H1 (cell line): ENCODE data around the gene ST3GAL3. TPM values are rescaled to one million over a fixed set of nuclear protein-coding genes. Genes with fewer than 3 reads are reported as not detected.

ENCODE experiments used
- CTCF ChIA-PET: fragments of 300-600 bp; sonication (Branson Sonifier 250); formaldehyde crosslinking; loops from one replicate; lab custom pipeline; 2021; ENCODE audit not compliant: partially characterized antibody; lab: Charles Lee
- POLR2A ChIA-PET: fragments of 300-600 bp; sonication (Branson Sonifier 250); formaldehyde crosslinking; loops from one replicate; lab custom pipeline; 2021; ENCODE audit warnings: inconsistent platforms; ENCODE audit not compliant: partially characterized antibody; lab: Charles Lee
- DNase-seq, 2 experiments: peaks; one replicate each; pipeline versions ENCODE4 v3.0.0 to v3.0.0-alpha.2; 2010 to 2022; ENCODE audit warnings: low spot score in 2 of 2, low read depth in 1 of 2, mixed read lengths in 1 of 2
- FAIRE-seq: peaks from 2 replicates; lab custom pipeline; 2011; peaks lifted over from hg19 to GRCh38; lab: Jason Lieb, UNC
- H2AFZ ChIP-seq: 2 replicates; pipeline ENCODE4 v1.8.1; 2012; ENCODE audit warnings: low read length, inconsistent platforms
- H2AK5ac ChIP-seq: 2 replicates; pipeline ENCODE4 v1.6.1; 2013; ENCODE audit warnings: low read depth, low read length
- H2BK120ac ChIP-seq: replicated peaks from 2 replicates; pipeline ENCODE3; 2013; ENCODE audit warnings: low read depth, low read length, inconsistent platforms
- H2BK12ac ChIP-seq: 2 replicates; pipeline ENCODE4 v1.6.1; 2013; ENCODE audit warnings: low read depth, low read length
- H2BK15ac ChIP-seq: 2 replicates; pipeline ENCODE4 v1.6.1; 2013; ENCODE audit warnings: low read length
- H2BK20ac ChIP-seq: 2 replicates; pipeline ENCODE4 v1.6.1; 2013; ENCODE audit warnings: low read length
- H2BK5ac ChIP-seq: 2 replicates; pipeline ENCODE4 v1.6.1; 2013; ENCODE audit warnings: low read depth, low read length
- H3K14ac ChIP-seq: 2 replicates; pipeline ENCODE4 v1.6.1; 2013; ENCODE audit warnings: inconsistent platforms; ENCODE audit not compliant: insufficient read length
- H3K18ac ChIP-seq: 2 replicates; pipeline ENCODE4 v1.6.1; 2013; ENCODE audit warnings: low read length; ENCODE audit errors: extremely low read depth
- H3K23ac ChIP-seq: 2 replicates; pipeline ENCODE4 v1.6.1; 2013; ENCODE audit warnings: inconsistent platforms; ENCODE audit not compliant: insufficient read length
- H3K23me2 ChIP-seq: 2 replicates; pipeline ENCODE4 v1.6.1; 2013; ENCODE audit warnings: low read depth, low read length
- H3K27ac ChIP-seq: 2 replicates; pipeline ENCODE4 v1.6.1; 2011; ENCODE audit warnings: low read depth, low read length, inconsistent platforms
- H3K27me3 ChIP-seq, 4 experiments: replicated peaks in 1 of 4; 1 replicate in 1 of 4; 2 replicates in 3 of 4; pipeline versions ENCODE4 v1.6.1 to v1.8.1; 2011 to 2013; ENCODE audit warnings: low read length in 3 of 4, mild to moderate bottlenecking in 3 of 4, inconsistent platforms in 2 of 4, mixed read lengths in 2 of 4, moderate library complexity in 1 of 4; ENCODE audit not compliant: control insufficient read depth in 3 of 4, insufficient read depth in 3 of 4; ENCODE audit errors: extremely low read depth in 1 of 4
- H3K36me3 ChIP-seq, 4 experiments: 2 replicates each; pipeline versions ENCODE4 v1.6.1 to v1.8.1; 2011 to 2013; ENCODE audit warnings: mild to moderate bottlenecking in 4 of 4, low read length in 3 of 4, moderate library complexity in 2 of 4, control low read depth in 1 of 4, inconsistent platforms in 1 of 4; ENCODE audit not compliant: insufficient read depth in 4 of 4, control insufficient read depth in 2 of 4
- H3K4ac ChIP-seq: replicated peaks from 2 replicates; pipeline ENCODE3; 2013; ENCODE audit warnings: low read length, low read depth, mixed read lengths, inconsistent platforms; ENCODE audit not compliant: insufficient read length
- H3K4me1 ChIP-seq, 4 experiments: replicated peaks in 1 of 4; 1 replicate in 1 of 4; 2 replicates in 3 of 4; pipeline versions ENCODE4 v1.6.1 to v1.8.1; 2011 to 2013; ENCODE audit warnings: low read length in 3 of 4, inconsistent platforms in 2 of 4, mixed read lengths in 1 of 4; ENCODE audit not compliant: insufficient read depth in 4 of 4, control insufficient read depth in 3 of 4
- H3K4me2 ChIP-seq, 2 experiments: 2 replicates each; pipeline versions ENCODE4 v1.6.1 to v1.8.1; 2011 to 2013; ENCODE audit warnings: low read depth in 2 of 2, low read length in 2 of 2, control low read depth in 1 of 2, inconsistent platforms in 1 of 2, mild to moderate bottlenecking in 1 of 2; ENCODE audit not compliant: insufficient read depth in 1 of 2
- H3K4me3 ChIP-seq, 4 experiments: fragments of 200-600, 300-600 bp in 1 of 4; sonication (generic), shearing (Covaris generic), sonication (Bioruptor Twin) in 1 of 4; 2 replicates each; pipeline versions ENCODE4 v1.5.1 to v1.8.1; 2011 to 2016; ENCODE audit warnings: low read length in 4 of 4, low read depth in 3 of 4, control low read depth in 2 of 4, inconsistent platforms in 2 of 4, mild to moderate bottlenecking in 2 of 4, mixed read lengths in 1 of 4, moderate library complexity in 1 of 4; ENCODE audit not compliant: insufficient read depth in 2 of 4; ENCODE audit errors: extremely low read depth in 1 of 4
- H3K56ac ChIP-seq: replicated peaks from 2 replicates; pipeline ENCODE3; 2013; ENCODE audit warnings: low read depth, mild to moderate bottlenecking, mixed read lengths, low read length, inconsistent platforms; ENCODE audit not compliant: insufficient read length
- H3K79me1 ChIP-seq: 2 replicates; pipeline ENCODE4 v1.6.1; 2013; ENCODE audit warnings: low read depth, low read length, control low read depth
- H3K79me2 ChIP-seq, 2 experiments: 2 replicates each; pipeline versions ENCODE4 v1.6.1 to v1.8.1; 2012 to 2013; ENCODE audit warnings: low read length in 2 of 2, mild to moderate bottlenecking in 2 of 2, inconsistent platforms in 1 of 2; ENCODE audit not compliant: insufficient read depth in 2 of 2, control insufficient read depth in 1 of 2
- H3K9ac ChIP-seq, 4 experiments: replicated peaks in 1 of 4; 1 replicate in 1 of 4; 2 replicates in 3 of 4; pipeline versions ENCODE4 v1.6.1 to v1.8.1; 2011 to 2013; ENCODE audit warnings: low read depth in 3 of 4, low read length in 3 of 4, control low read depth in 2 of 4, mild to moderate bottlenecking in 2 of 4, moderate library complexity in 2 of 4, inconsistent platforms in 1 of 4; ENCODE audit errors: extremely low read depth in 1 of 4
- H3K9me3 ChIP-seq, 2 experiments: 2 replicates each; pipeline versions ENCODE4 v1.6.1 to v1.8.1; 2012 to 2013; ENCODE audit warnings: mild to moderate bottlenecking in 2 of 2, moderate library complexity in 2 of 2, control low read depth in 1 of 2, inconsistent platforms in 1 of 2, low read depth in 1 of 2, low read length in 1 of 2, mixed read lengths in 1 of 2; ENCODE audit not compliant: insufficient read depth in 2 of 2
- H4K20me1 ChIP-seq, 2 experiments: replicated peaks in 1 of 2; 2 replicates each; pipeline versions ENCODE3 to v1.8.1; 2011 to 2013; ENCODE audit warnings: inconsistent platforms in 2 of 2, low read length in 2 of 2, mild to moderate bottlenecking in 1 of 2; ENCODE audit not compliant: insufficient read depth in 2 of 2, control insufficient read depth in 1 of 2
- H4K5ac ChIP-seq: 2 replicates; pipeline ENCODE4 v1.6.1; 2013; ENCODE audit warnings: low read length, low read depth, mixed read lengths, inconsistent platforms; ENCODE audit not compliant: insufficient read length
- H4K8ac ChIP-seq: 2 replicates; pipeline ENCODE4 v1.8.0; 2013; ENCODE audit warnings: mild to moderate bottlenecking, moderate library complexity, low read length, inconsistent platforms; ENCODE audit not compliant: insufficient read depth; ENCODE audit errors: extremely low read depth
- H4K91ac ChIP-seq: replicated peaks from 2 replicates; pipeline ENCODE3; 2013; ENCODE audit warnings: low read length, mixed read lengths, inconsistent platforms; ENCODE audit not compliant: insufficient read length
- GABPA ChIP-seq: IDR thresholded peaks from 2 replicates; pipeline ENCODE4 v1.6.1; 2011; ENCODE audit warnings: mild to moderate bottlenecking, low read length, moderate library complexity, borderline replicate concordance; ENCODE audit not compliant: insufficient read depth
- POLR2A ChIP-seq, 2 experiments: IDR thresholded peaks; 1 replicate in 1 of 2; 2 replicates in 1 of 2; pipeline ENCODE4 v1.6.1; 2011; ENCODE audit warnings: low read depth in 2 of 2, low read length in 2 of 2, mild to moderate bottlenecking in 2 of 2; ENCODE audit errors: control extremely low read depth in 1 of 2
- POU5F1 ChIP-seq: IDR thresholded peaks from 2 replicates; pipeline ENCODE4 v1.6.1; 2011; ENCODE audit warnings: low read depth, mild to moderate bottlenecking, low read length, moderate library complexity
- SP4 ChIP-seq: IDR thresholded peaks from 2 replicates; pipeline ENCODE4 v1.6.1; 2012; ENCODE audit warnings: low read length, inconsistent platforms
- polyA plus RNA-seq, 7 experiments: library from polyadenylated mRNA; depleted of rRNA in 3 of 7; stranded (reverse) in 5 of 7; unstranded in 2 of 7; fragments of >200 nt in 5 of 7; fragments of 200-250 nt in 2 of 7; gene quantifications; 1 replicate in 5 of 7; 2 replicates in 1 of 7; 4 replicates in 1 of 7; pipeline versions ENCODE4 v1.2.1 to v1.2.3, GENCODE V29; 2011 to 2013; ENCODE audit warnings: missing spikeins in 2 of 7, mixed read lengths in 2 of 7
- total RNA-seq: library from RNA; stranded (reverse); fragmentation: NEBNext Ultra II Directional; extraction: Animal tissue kit (Norgen Biotek cat#: 25700); gene quantifications from 2 replicates; pipeline ENCODE4 v1.2.1, GENCODE V29; 2021

The ST3GAL3 gene
- total and polyA plus RNA-seq, 2 of the 8 experiments (the other 6 are each of a cell fraction or from before 2014, with no cell fraction given): 6.8 to 7.0 TPM

DNA sequence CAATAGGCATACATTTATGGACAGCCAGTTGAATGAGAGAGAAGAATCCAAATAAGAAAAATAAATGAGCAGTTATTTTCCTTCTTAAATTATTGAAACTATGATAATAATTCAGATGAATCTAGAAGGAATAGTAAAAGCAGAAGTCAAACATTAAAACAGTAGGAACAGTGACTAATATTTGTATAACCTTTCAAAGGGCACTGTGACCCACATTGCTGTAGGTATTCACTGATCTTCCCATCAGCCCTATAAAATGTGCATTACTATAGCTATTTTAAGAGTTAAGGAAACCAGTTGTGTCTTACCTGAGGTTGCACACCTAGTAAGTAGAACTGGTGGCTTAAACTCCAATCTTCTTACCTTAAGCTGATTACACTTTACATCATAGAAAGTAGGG is 123.5 kb downstream of the ST3GAL3 start:
- Histone ChIP-seq H3K27ac (no peak overlapping the region), H2BK20ac (no peak overlapping the region), H3K9me3 (no peaks in the 10 kb centered on the region), H4K5ac (no peak overlapping the region), H3K4me3 (no peak overlapping the region), H2AFZ (no peak overlapping the region), H4K8ac (no peak overlapping the region), H3K56ac (no peak overlapping the region), H3K14ac (no peak overlapping the region), H3K23ac (no peak overlapping the region), H2AK5ac (no peak overlapping the region), H3K18ac (no peak overlapping the region), H3K79me2 (no peaks in the 10 kb centered on the region), H3K27me3 (no peaks in the 10 kb centered on the region; a peak in 1 of 7 replicates), H2BK15ac (no peak overlapping the region), H2BK120ac (no peak overlapping the region), H3K4me2 (no peak overlapping the region), H2BK5ac (no peak overlapping the region), H4K91ac (no peak overlapping the region), H3K23me2 (no peaks in the 10 kb centered on the region), H3K4ac (no peak overlapping the region), H3K36me3 (no peaks in the 10 kb centered on the region), H3K4me1 (peaks cover 5 to 16% (median 14%) of the 10 kb centered on the region in 4 experiments), H3K79me1 (no peaks in the 10 kb centered on the region), H3K9ac (no peak overlapping the region), H4K20me1 (no peaks in the 10 kb centered on the region), H2BK12ac (no peak overlapping the region)
- ChIA-PET POLR2A (no interaction called here), CTCF (interaction anchor here (1.2 to 1.7 kb wide), 2 partner anchors 10 to 104 kb away, joined by 3 to 4 read pairs; no protein-coding TSS in a partner anchor)
- FAIRE-seq: no peak
- TF ChIP-seq POLR2A (IDR thresholded peaks at IDR 0.05; ENCODE audit: control extremely low read depth in 1 of 2, low read depth in 2 of 2, low read length in 2 of 2): no peak
- no peak for TF ChIP-seq GABPA
- TF ChIP-seq SP4: no peak
- TF ChIP-seq POU5F1: no peak
- no peak for DNase-seq
